Liver (tissue), 9 donors: ENCODE measurements around the gene SHB. TPM values are rescaled to one million over a fixed set of nuclear protein-coding genes. Genes with fewer than 3 reads are reported as not detected.

Experiments used
- DNase-seq: peaks from one replicate; pipeline ENCODE4 v3.0.0-alpha.2; 2017; ENCODE audit warnings: low spot score
- H3K27ac ChIP-seq, 2 donors: one replicate each; pipeline ENCODE4 v1.7.0; 2013; ENCODE audit warnings: inconsistent platforms in 2 of 2, low read length in 2 of 2, control low read depth in 1 of 2, low read depth in 1 of 2, mild to moderate bottlenecking in 1 of 2
- H3K27me3 ChIP-seq, 4 donors: one replicate each; pipeline versions ENCODE4 v1.6.1 to v1.7.0; 2013; ENCODE audit warnings: low read length in 3 of 4, inconsistent platforms in 1 of 4, mild to moderate bottlenecking in 1 of 4, moderate library complexity in 1 of 4; ENCODE audit not compliant: control insufficient read depth in 4 of 4, insufficient read depth in 4 of 4
- H3K36me3 ChIP-seq, 4 donors: one replicate each; pipeline versions ENCODE4 v1.6.1 to v1.7.0; 2013; ENCODE audit warnings: low read length in 3 of 4, mild to moderate bottlenecking in 3 of 4, low read depth in 1 of 4, moderate library complexity in 1 of 4; ENCODE audit not compliant: control insufficient read depth in 4 of 4, insufficient read depth in 3 of 4
- H3K4me1 ChIP-seq, 4 donors: one replicate each; pipeline versions ENCODE4 v1.6.1 to v1.7.0; 2013; ENCODE audit warnings: low read length in 3 of 4, mild to moderate bottlenecking in 3 of 4, moderate library complexity in 1 of 4; ENCODE audit not compliant: control insufficient read depth in 4 of 4, insufficient read depth in 4 of 4
- H3K4me3 ChIP-seq, 3 donors: one replicate each; pipeline versions ENCODE4 v1.6.1 to v1.7.0; 2013; ENCODE audit warnings: low read length in 3 of 3, control low read depth in 1 of 3, low read depth in 1 of 3, mild to moderate bottlenecking in 1 of 3
- H3K9ac ChIP-seq, 2 donors: one replicate each; pipeline ENCODE4 v1.7.0; 2013; ENCODE audit warnings: low read length in 2 of 2, mild to moderate bottlenecking in 2 of 2, moderate library complexity in 2 of 2, control low read depth in 1 of 2, low read depth in 1 of 2
- H3K9me3 ChIP-seq, 4 donors: one replicate each; pipeline versions ENCODE4 v1.6.1 to v1.7.0; 2013; ENCODE audit warnings: low read length in 3 of 4; ENCODE audit not compliant: control insufficient read depth in 4 of 4
- CTCF ChIP-seq: fragments of 150-350 bp; IDR thresholded peaks from 2 replicates; pipeline ENCODE4 v1.5.1; 2017; ENCODE audit warnings: improper control_type of control experiment, low read depth, low read length; ENCODE audit not compliant: missing input control
- EGR1 ChIP-seq, 2 donors: IDR thresholded peaks; 2 replicates each; pipeline ENCODE4 v1.6.1; 2016 to 2018; ENCODE audit warnings: antibody characterized with exemption in 2 of 2, low read depth in 2 of 2
- FOXA1 ChIP-seq: IDR thresholded peaks from 2 replicates; pipeline ENCODE4 v1.6.1; 2016; ENCODE audit warnings: antibody characterized with exemption
- FOXA2 ChIP-seq: IDR thresholded peaks from 2 replicates; pipeline ENCODE4 v1.6.1; 2016; ENCODE audit warnings: antibody characterized with exemption
- HNF4G ChIP-seq: IDR thresholded peaks from 2 replicates; pipeline ENCODE4 v1.6.1; 2016; ENCODE audit warnings: antibody characterized with exemption
- JUND ChIP-seq, 2 donors: IDR thresholded peaks; 2 replicates each; pipeline ENCODE4 v1.6.1; 2016; ENCODE audit warnings: antibody characterized with exemption in 2 of 2
- MAX ChIP-seq: IDR thresholded peaks from 2 replicates; pipeline ENCODE4 v1.6.1; 2016; ENCODE audit warnings: antibody characterized with exemption
- NR2F2 ChIP-seq: IDR thresholded peaks from 2 replicates; pipeline ENCODE4 v1.6.1; 2016; ENCODE audit warnings: antibody characterized with exemption
- RAD21 ChIP-seq, 2 donors: IDR thresholded peaks; 2 replicates each; pipeline ENCODE4 v1.6.1; 2016; ENCODE audit warnings: antibody characterized with exemption in 2 of 2, mild to moderate bottlenecking in 2 of 2
- RXRA ChIP-seq, 2 donors: IDR thresholded peaks; 2 replicates each; pipeline ENCODE4 v1.6.1; 2017 to 2018; ENCODE audit warnings: antibody characterized with exemption in 2 of 2, mild to moderate bottlenecking in 1 of 2
- TAF1 ChIP-seq: conservative IDR thresholded peaks from 2 replicates; pipeline ENCODE4 v1.6.1; 2016; ENCODE audit warnings: antibody characterized with exemption, mild to moderate bottlenecking
- WGBS: extraction: QIAGEN DNeasy Blood & Tissue Kit; methylation state at CpG from one replicate; pipeline ENCODE4 v1.1.7; 2013; 5-methylcytosine and 5-hydroxymethylcytosine counted together
- polyA plus RNA-seq, 2 donors: library from polyadenylated mRNA; stranded (reverse) in 1 of 2; unstranded in 1 of 2; fragments of 200-250 nt in 1 of 2; fragments of >200 nt in 1 of 2; fragmentation: Nextera tagmentation in 1 of 2; extraction: Ambion mirVana in 1 of 2; gene quantifications; one replicate each; pipeline versions ENCODE4 v1.2.1 to v1.2.3, GENCODE V29; 2013 to 2015
- total RNA-seq, 2 donors: library from RNA; depleted of rRNA; stranded (reverse); fragments of >200 nt; gene quantifications; one replicate each; pipeline ENCODE4 v1.2.3, GENCODE V29; 2014
- TF ChIP-seq, protein P1 (sequence below): IDR thresholded peaks from 2 replicates; pipeline ENCODE4 v1.6.1; 2016; ENCODE audit warnings: antibody characterized with exemption, mild to moderate bottlenecking
- TF ChIP-seq, protein P2 (sequence below): IDR thresholded peaks from 2 replicates; pipeline ENCODE4 v1.6.1; 2016; ENCODE audit warnings: antibody characterized with exemption
- donor health status: healthy.
- donor health status: healthy.
- donor health status: healthy.
- donor health status: healthy.
- donor health status: healthy.

Gene SHB
- total and polyA plus RNA-seq, 4 donors, result 3.4 to 17.3 (median 7.0) TPM

GRCh38 chr9:37943345-37944265 is 125.4 kb downstream of the SHB start:
- Histone ChIP-seq H3K9me3 (no peaks in the 10 kb centered on the region), H3K4me3 (no peak overlapping the region), H3K36me3 (peaks cover 9 to 59% (median 39%) of the 10 kb centered on the region in 4 donors), H3K9ac (no peak overlapping the region), H3K4me1 (peaks cover 0 to 16% (median 7%) of the 10 kb centered on the region in 4 donors), H3K27me3 (no peaks in the 10 kb centered on the region), H3K27ac (no peak overlapping the region)
- TF ChIP-seq RAD21 (IDR thresholded peaks at IDR 0.05), result no peak
- TF ChIP-seq RXRA (IDR thresholded peaks at IDR 0.05), result no peak
- TF ChIP-seq JUND (IDR thresholded peaks at IDR 0.05), result no peak
- TF ChIP-seq NR2F2, result no peak
- no peak for TF ChIP-seq TAF1
- TF ChIP-seq CTCF, result no peak
- TF ChIP-seq, protein P1, sequence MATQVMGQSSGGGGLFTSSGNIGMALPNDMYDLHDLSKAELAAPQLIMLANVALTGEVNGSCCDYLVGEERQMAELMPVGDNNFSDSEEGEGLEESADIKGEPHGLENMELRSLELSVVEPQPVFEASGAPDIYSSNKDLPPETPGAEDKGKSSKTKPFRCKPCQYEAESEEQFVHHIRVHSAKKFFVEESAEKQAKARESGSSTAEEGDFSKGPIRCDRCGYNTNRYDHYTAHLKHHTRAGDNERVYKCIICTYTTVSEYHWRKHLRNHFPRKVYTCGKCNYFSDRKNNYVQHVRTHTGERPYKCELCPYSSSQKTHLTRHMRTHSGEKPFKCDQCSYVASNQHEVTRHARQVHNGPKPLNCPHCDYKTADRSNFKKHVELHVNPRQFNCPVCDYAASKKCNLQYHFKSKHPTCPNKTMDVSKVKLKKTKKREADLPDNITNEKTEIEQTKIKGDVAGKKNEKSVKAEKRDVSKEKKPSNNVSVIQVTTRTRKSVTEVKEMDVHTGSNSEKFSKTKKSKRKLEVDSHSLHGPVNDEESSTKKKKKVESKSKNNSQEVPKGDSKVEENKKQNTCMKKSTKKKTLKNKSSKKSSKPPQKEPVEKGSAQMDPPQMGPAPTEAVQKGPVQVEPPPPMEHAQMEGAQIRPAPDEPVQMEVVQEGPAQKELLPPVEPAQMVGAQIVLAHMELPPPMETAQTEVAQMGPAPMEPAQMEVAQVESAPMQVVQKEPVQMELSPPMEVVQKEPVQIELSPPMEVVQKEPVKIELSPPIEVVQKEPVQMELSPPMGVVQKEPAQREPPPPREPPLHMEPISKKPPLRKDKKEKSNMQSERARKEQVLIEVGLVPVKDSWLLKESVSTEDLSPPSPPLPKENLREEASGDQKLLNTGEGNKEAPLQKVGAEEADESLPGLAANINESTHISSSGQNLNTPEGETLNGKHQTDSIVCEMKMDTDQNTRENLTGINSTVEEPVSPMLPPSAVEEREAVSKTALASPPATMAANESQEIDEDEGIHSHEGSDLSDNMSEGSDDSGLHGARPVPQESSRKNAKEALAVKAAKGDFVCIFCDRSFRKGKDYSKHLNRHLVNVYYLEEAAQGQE, result no peak
- TF ChIP-seq EGR1 (IDR thresholded peaks at IDR 0.05; ENCODE audit: low read depth in 2 of 2), result no peak
- TF ChIP-seq, protein P2, sequence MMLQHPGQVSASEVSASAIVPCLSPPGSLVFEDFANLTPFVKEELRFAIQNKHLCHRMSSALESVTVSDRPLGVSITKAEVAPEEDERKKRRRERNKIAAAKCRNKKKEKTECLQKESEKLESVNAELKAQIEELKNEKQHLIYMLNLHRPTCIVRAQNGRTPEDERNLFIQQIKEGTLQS, result no peak
- no peak for DNase-seq
- 77% methylated on average over 12 of the region's 12 CpGs for WGBS

GRCh38 chr9:37942621-37943344 is 126.2 kb downstream of the SHB start:
- Histone ChIP-seq H3K9ac (no peak overlapping the region), H3K4me1 (peaks cover 0 to 16% (median 7%) of the 10 kb centered on the region in 4 donors), H3K27ac (no peak overlapping the region), H3K27me3 (no peaks in the 10 kb centered on the region), H3K9me3 (no peaks in the 10 kb centered on the region), H3K4me3 (no peak overlapping the region), H3K36me3 (peaks cover 8 to 51% (median 31%) of the 10 kb centered on the region in 4 donors)
- DNase-seq, result no peak
- WGBS, result 92% methylated on average over 12 of the region's 12 CpGs
- TF ChIP-seq MAX (no peak), FOXA1 (no peak), EGR1 (IDR thresholded peaks at IDR 0.05; ENCODE audit: low read depth in 2 of 2) (no peak), HNF4G (no peak), FOXA2 (no peak), NR2F2 (no peak)
